DOHH2 (cell line): ENCODE results near the gene SPCS2.

Source experiments
- H3F3A ChIP-seq: fragments of 200-600 bp; sonication (generic), shearing (Covaris generic); 2 replicates; pipeline ENCODE4 v1.6.0; 2016; ENCODE audit warnings: antibody characterized with exemption, mild to moderate bottlenecking; ENCODE audit not compliant: control insufficient read depth, insufficient read depth
- H3K27ac ChIP-seq: fragments of 200-600 bp; sonication (generic); 2 replicates; pipeline ENCODE4 v1.5.1; 2014; ENCODE audit warnings: low read depth, mild to moderate bottlenecking, low read length, moderate library complexity
- H3K27me3 ChIP-seq: fragments of 200-600 bp; sonication (generic); 2 replicates; pipeline ENCODE4 v1.6.1; 2014; ENCODE audit warnings: mild to moderate bottlenecking, low read length, mixed read lengths; ENCODE audit not compliant: control insufficient read depth
- H3K36me3 ChIP-seq: fragments of 200-600 bp; sonication (generic); 2 replicates; pipeline ENCODE4 v1.6.1; 2014; ENCODE audit warnings: mild to moderate bottlenecking, low read length, moderate library complexity, mixed read lengths; ENCODE audit not compliant: control insufficient read depth
- H3K4me1 ChIP-seq: fragments of 200-600 bp; sonication (generic); 2 replicates; pipeline ENCODE4 v1.6.1; 2014; ENCODE audit warnings: mild to moderate bottlenecking, low read length, mixed read lengths; ENCODE audit not compliant: control insufficient read depth
- H3K4me2 ChIP-seq: fragments of 200-600 bp; sonication (generic); 2 replicates; pipeline ENCODE4 v1.6.0; 2014; ENCODE audit warnings: mild to moderate bottlenecking, low read length, moderate library complexity
- H3K4me3 ChIP-seq: fragments of 200-600 bp; sonication (generic); 2 replicates; pipeline ENCODE4 v1.5.1; 2014; ENCODE audit warnings: mild to moderate bottlenecking, low read length, mixed read lengths
- H3K79me2 ChIP-seq: fragments of 200-600 bp; sonication (generic); 2 replicates; pipeline ENCODE4 v1.6.1; 2014; ENCODE audit warnings: mild to moderate bottlenecking, low read length, mixed read lengths; ENCODE audit not compliant: control insufficient read depth
- H3K9me2 ChIP-seq: fragments of 200-600 bp; sonication (generic); replicated peaks from 2 replicates; pipeline ENCODE4 v1.6.1; 2014; ENCODE audit warnings: mild to moderate bottlenecking, low read length, mixed read lengths; ENCODE audit not compliant: control insufficient read depth
- H3K9me3 ChIP-seq: fragments of 200-600 bp; sonication (generic); 2 replicates; pipeline ENCODE4 v1.6.1; 2014; ENCODE audit warnings: antibody characterized with exemption, low read length, mixed read lengths; ENCODE audit not compliant: control insufficient read depth, insufficient read depth
- H4K20me1 ChIP-seq: fragments of 200-600 bp; sonication (generic); 2 replicates; pipeline ENCODE4 v1.6.0; 2014; ENCODE audit warnings: low read depth, mild to moderate bottlenecking, antibody characterized with exemption, low read length, moderate library complexity; ENCODE audit not compliant: control insufficient read depth, insufficient read depth
- EZH2phosphoT487 ChIP-seq: fragments of 200-600 bp; sonication (generic); IDR thresholded peaks from 2 replicates; pipeline ENCODE4 v1.6.1; 2017; ENCODE audit warnings: borderline replicate concordance, mild to moderate bottlenecking, antibody characterized with exemption, low read length, moderate library complexity, mixed read lengths
- TF ChIP-seq, protein P1 (sequence below): fragments of 200-600 bp; sonication (generic); IDR thresholded peaks from one replicate; pipeline ENCODE4 v1.5.1; 2014; ENCODE audit warnings: antibody characterized with exemption, mild to moderate bottlenecking, low read depth, low read length; ENCODE audit not compliant: poor library complexity, severe bottlenecking

The SPCS2 gene

GRCh38 chr11:74981888-74982287 is 32.8 kb downstream of the SPCS2 start:
- Histone ChIP-seq H3K4me1 (no peaks in the 10 kb centered on the region), H3K36me3 (peaks cover 23% of the 10 kb centered on the region), H3K27ac (no peak overlapping the region), H3K4me2 (no peak overlapping the region), H3K9me2 (no peaks in the 10 kb centered on the region), H3K79me2 (no peaks in the 10 kb centered on the region), H3K9me3 (no peaks in the 10 kb centered on the region), H3K27me3 (no peaks in the 10 kb centered on the region), H4K20me1 (no peaks in the 10 kb centered on the region; the same call in 1 of the 2 replicates), H3F3A (peaks cover 17% of the 10 kb centered on the region), H3K4me3 (no peak overlapping the region)
- no peak for TF ChIP-seq EZH2phosphoT487
- TF ChIP-seq, protein P1, sequence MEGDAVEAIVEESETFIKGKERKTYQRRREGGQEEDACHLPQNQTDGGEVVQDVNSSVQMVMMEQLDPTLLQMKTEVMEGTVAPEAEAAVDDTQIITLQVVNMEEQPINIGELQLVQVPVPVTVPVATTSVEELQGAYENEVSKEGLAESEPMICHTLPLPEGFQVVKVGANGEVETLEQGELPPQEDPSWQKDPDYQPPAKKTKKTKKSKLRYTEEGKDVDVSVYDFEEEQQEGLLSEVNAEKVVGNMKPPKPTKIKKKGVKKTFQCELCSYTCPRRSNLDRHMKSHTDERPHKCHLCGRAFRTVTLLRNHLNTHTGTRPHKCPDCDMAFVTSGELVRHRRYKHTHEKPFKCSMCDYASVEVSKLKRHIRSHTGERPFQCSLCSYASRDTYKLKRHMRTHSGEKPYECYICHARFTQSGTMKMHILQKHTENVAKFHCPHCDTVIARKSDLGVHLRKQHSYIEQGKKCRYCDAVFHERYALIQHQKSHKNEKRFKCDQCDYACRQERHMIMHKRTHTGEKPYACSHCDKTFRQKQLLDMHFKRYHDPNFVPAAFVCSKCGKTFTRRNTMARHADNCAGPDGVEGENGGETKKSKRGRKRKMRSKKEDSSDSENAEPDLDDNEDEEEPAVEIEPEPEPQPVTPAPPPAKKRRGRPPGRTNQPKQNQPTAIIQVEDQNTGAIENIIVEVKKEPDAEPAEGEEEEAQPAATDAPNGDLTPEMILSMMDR, result no peak

DNA sequence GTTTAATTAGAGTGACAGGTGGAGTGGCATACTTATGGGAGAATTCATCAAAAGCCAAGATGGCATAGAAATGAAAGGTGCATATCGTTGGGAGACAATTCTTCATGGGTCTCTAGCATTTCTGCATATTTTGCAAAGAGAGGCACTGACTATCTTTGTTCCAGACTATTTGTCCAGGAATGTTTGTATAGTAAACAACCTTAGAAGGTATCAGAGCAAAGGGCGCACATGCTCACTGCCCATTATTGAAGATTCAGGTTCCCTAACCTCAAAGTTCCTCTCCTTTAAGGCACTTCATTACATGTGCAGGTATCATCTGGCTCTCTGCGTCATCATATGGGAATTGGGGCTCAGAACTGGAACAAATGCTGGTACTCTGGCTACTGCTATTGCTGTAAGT is 35.0 kb downstream of the SPCS2 start:
- H3F3A ChIP-seq, result peaks cover 19% of the 10 kb centered on the region
- H3K4me1 ChIP-seq, result peaks cover 5% of the 10 kb centered on the region
- peaks cover 3% of the 10 kb centered on the region for H3K79me2 ChIP-seq
- H4K20me1 ChIP-seq, result no peaks in the 10 kb centered on the region; the same call in 1 of the 2 replicates
- no peak overlapping the region for H3K4me2 ChIP-seq
- H3K9me3 ChIP-seq, result no peaks in the 10 kb centered on the region
- H3K27ac ChIP-seq, result no peak overlapping the region
- H3K27me3 ChIP-seq, result no peaks in the 10 kb centered on the region
- no peaks in the 10 kb centered on the region for H3K9me2 ChIP-seq
- TF ChIP-seq, protein P1, result no peak
- TF ChIP-seq EZH2phosphoT487, result no peak
- H3K4me3 ChIP-seq, result no peak overlapping the region
- H3K36me3 ChIP-seq, result peaks cover 12% of the 10 kb centered on the region; the same call in 1 of the 2 replicates

GRCh38 chr11:74984730-74985129 is 35.7 kb downstream of the SPCS2 start:
- Histone ChIP-seq H3K4me3 (no peak overlapping the region), H3K36me3 (peaks cover 7% of the 10 kb centered on the region; the same call in 1 of the 2 replicates), H3K9me3 (no peaks in the 10 kb centered on the region), H3K27ac (no peak overlapping the region), H3K9me2 (no peaks in the 10 kb centered on the region), H3F3A (peaks cover 19% of the 10 kb centered on the region), H3K4me2 (no peak overlapping the region), H3K27me3 (no peaks in the 10 kb centered on the region), H3K79me2 (peaks cover 10% of the 10 kb centered on the region), H3K4me1 (peaks cover 9% of the 10 kb centered on the region), H4K20me1 (no peaks in the 10 kb centered on the region; the same call in 1 of the 2 replicates)
- TF ChIP-seq, protein P1, result no peak
- no peak for TF ChIP-seq EZH2phosphoT487
